NT2/D1 (cell line): ENCODE data around the gene SHISAL1.

Experiments
- DNase-seq: peaks from one replicate; pipeline ENCODE4 v3.0.0-alpha.2; 2011; ENCODE audit warnings: low read depth, low spot score
- H3K27me3 ChIP-seq: 2 replicates; pipeline ENCODE4 v1.6.0; 2011; ENCODE audit warnings: mild to moderate bottlenecking; ENCODE audit not compliant: insufficient read length, insufficient read depth
- H3K36me3 ChIP-seq: 2 replicates; pipeline ENCODE4 v1.6.1; 2011; ENCODE audit warnings: mild to moderate bottlenecking, low read length, mixed read lengths; ENCODE audit not compliant: insufficient read depth, insufficient read length
- H3K4me1 ChIP-seq: 2 replicates; pipeline ENCODE4 v1.5.1; 2011; ENCODE audit not compliant: insufficient read depth, insufficient read length
- H3K4me3 ChIP-seq: 2 replicates; pipeline ENCODE4 v1.5.1; 2011; ENCODE audit warnings: low read depth; ENCODE audit not compliant: insufficient read length
- H3K9ac ChIP-seq: 2 replicates; pipeline ENCODE4 v1.6.0; 2011; ENCODE audit warnings: low read depth; ENCODE audit not compliant: insufficient read length
- H3K9me3 ChIP-seq: 2 replicates; pipeline ENCODE4 v1.5.1; 2011; ENCODE audit warnings: mild to moderate bottlenecking, low read length; ENCODE audit not compliant: insufficient read depth
- SUZ12 ChIP-seq: IDR thresholded peaks from 2 replicates; pipeline ENCODE4 v1.6.1; 2011; ENCODE audit not compliant: insufficient read length, insufficient read depth; ENCODE audit errors: extremely low read depth
- YY1 ChIP-seq: IDR thresholded peaks from 2 replicates; pipeline ENCODE4 v1.6.1; 2011; ENCODE audit not compliant: insufficient read length, insufficient read depth
- ZNF274 ChIP-seq: IDR thresholded peaks from 2 replicates; pipeline ENCODE4 v1.6.1; 2011; ENCODE audit warnings: mild to moderate bottlenecking, low read depth, low read length

SHISAL1 gene

GRCh38 chr22:44269757-44270555 lies 42.8 kb downstream of the SHISAL1 start:
- no peaks in the 10 kb centered on the region for H3K36me3 ChIP-seq
- H3K9ac ChIP-seq: no peak overlapping the region
- H3K4me3 ChIP-seq: no peak overlapping the region
- no peaks in the 10 kb centered on the region for H3K4me1 ChIP-seq
- DNase-seq: no peak
- H3K9me3 ChIP-seq: no peaks in the 10 kb centered on the region
- H3K27me3 ChIP-seq: no peaks in the 10 kb centered on the region
- TF ChIP-seq YY1 (no peak), ZNF274 (no peak), SUZ12 (no peak)

- Histone ChIP-seq H3K27me3 (no peaks in the 10 kb centered on the region), H3K9ac (no peak overlapping the region), H3K4me3 (no peak overlapping the region), H3K9me3 (no peaks in the 10 kb centered on the region), H3K36me3 (no peaks in the 10 kb centered on the region), H3K4me1 (no peaks in the 10 kb centered on the region)
- TF ChIP-seq SUZ12: no peak
- TF ChIP-seq ZNF274: no peak
- no peak for TF ChIP-seq YY1
- DNase-seq: no peak
These were observed 43.6 kb downstream of the SHISAL1 start for GRCh38 chr22:44269117-44269498.

- Histone ChIP-seq H3K36me3 (no peaks in the 10 kb centered on the region), H3K9ac (no peak overlapping the region), H3K9me3 (no peaks in the 10 kb centered on the region), H3K4me1 (no peaks in the 10 kb centered on the region), H3K4me3 (no peak overlapping the region), H3K27me3 (no peaks in the 10 kb centered on the region)
- DNase-seq: no peak
- no peak for TF ChIP-seq SUZ12
- no peak for TF ChIP-seq ZNF274
- TF ChIP-seq YY1: no peak
These were observed 44.2 kb downstream of the SHISAL1 start for GRCh38 chr22:44268431-44269116.

- Histone ChIP-seq H3K36me3 (no peaks in the 10 kb centered on the region), H3K9ac (no peak overlapping the region), H3K9me3 (no peaks in the 10 kb centered on the region), H3K4me3 (no peak overlapping the region), H3K27me3 (no peaks in the 10 kb centered on the region), H3K4me1 (no peaks in the 10 kb centered on the region)
- no peak for TF ChIP-seq SUZ12
- TF ChIP-seq ZNF274: no peak
- TF ChIP-seq YY1: no peak
- DNase-seq: no peak
These were observed 44.9 kb downstream of the SHISAL1 start for GRCh38 chr22:44267856-44268255.

GRCh38 chr22:44266796-44267760 lies 45.7 kb downstream of the SHISAL1 start:
- TF ChIP-seq YY1: no peak
- TF ChIP-seq SUZ12: no peak
- no peak for TF ChIP-seq ZNF274
- H3K36me3 ChIP-seq: no peaks in the 10 kb centered on the region
- H3K9me3 ChIP-seq: no peaks in the 10 kb centered on the region
- peaks cover 3% of the 10 kb centered on the region for H3K4me1 ChIP-seq
- no peak overlapping the region for H3K9ac ChIP-seq
- no peak overlapping the region for H3K4me3 ChIP-seq
- no peaks in the 10 kb centered on the region for H3K27me3 ChIP-seq
- DNase-seq: no peak

- Histone ChIP-seq H3K27me3 (no peaks in the 10 kb centered on the region), H3K4me3 (no peak overlapping the region), H3K9me3 (no peaks in the 10 kb centered on the region), H3K36me3 (no peaks in the 10 kb centered on the region), H3K9ac (no peak overlapping the region), H3K4me1 (peaks cover 3% of the 10 kb centered on the region)
- TF ChIP-seq ZNF274 (no peak), YY1 (no peak), SUZ12 (no peak)
- no peak for DNase-seq
These were observed 49.2 kb downstream of the SHISAL1 start for GRCh38 chr22:44263547-44263946.
